Upper lobe of left lung (tissue), 4 donors: ENCODE measurements around the gene SMAD3.

Experiments
- POLR2AphosphoS5 ChIP-seq, 2 donors: sonication (generic); formaldehyde crosslinking; IDR thresholded peaks; one replicate each; pipeline ENCODE4 v1.5.1; 2017; ENCODE audit warnings: antibody characterized with exemption in 2 of 2
- TF ChIP-seq, protein P1 (sequence below), 6 experiments: fragments of 450-650 bp in 4 of 6; fragments of 200-600 bp in 2 of 6; sonication (generic) in 2 of 6; IDR thresholded peaks; one replicate each; pipeline ENCODE4 v1.5.1; 2016 to 2019; ENCODE audit warnings: antibody characterized with exemption in 6 of 6

DNA sequence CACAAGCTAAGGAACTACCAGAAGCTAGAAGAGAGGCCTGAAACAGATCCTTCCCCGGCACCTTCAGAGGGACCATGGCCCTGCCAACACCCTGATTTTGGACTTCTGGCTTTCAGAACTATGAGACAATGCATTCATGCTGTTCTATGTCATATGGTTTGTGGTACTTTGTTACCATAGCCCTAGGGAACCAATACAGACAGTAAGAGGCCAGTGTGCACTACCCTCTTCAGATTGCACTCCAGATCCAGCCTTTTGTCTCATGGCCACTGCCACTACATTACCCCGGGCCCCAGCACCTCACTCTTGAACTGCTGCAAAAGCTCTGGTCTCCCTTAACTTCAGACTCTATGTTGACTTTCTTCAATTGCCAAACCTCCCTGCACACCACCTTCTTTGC lies 165.1 kb downstream of the SMAD3 start:
- TF ChIP-seq, protein P1, sequence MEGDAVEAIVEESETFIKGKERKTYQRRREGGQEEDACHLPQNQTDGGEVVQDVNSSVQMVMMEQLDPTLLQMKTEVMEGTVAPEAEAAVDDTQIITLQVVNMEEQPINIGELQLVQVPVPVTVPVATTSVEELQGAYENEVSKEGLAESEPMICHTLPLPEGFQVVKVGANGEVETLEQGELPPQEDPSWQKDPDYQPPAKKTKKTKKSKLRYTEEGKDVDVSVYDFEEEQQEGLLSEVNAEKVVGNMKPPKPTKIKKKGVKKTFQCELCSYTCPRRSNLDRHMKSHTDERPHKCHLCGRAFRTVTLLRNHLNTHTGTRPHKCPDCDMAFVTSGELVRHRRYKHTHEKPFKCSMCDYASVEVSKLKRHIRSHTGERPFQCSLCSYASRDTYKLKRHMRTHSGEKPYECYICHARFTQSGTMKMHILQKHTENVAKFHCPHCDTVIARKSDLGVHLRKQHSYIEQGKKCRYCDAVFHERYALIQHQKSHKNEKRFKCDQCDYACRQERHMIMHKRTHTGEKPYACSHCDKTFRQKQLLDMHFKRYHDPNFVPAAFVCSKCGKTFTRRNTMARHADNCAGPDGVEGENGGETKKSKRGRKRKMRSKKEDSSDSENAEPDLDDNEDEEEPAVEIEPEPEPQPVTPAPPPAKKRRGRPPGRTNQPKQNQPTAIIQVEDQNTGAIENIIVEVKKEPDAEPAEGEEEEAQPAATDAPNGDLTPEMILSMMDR (IDR thresholded peaks at IDR 0.05) = no peak
- TF ChIP-seq POLR2AphosphoS5 (IDR thresholded peaks at IDR 0.05) = no peak
